Umbilical cord (tissue), 2 donors: Measurements from ENCODE around the gene PAPLN. TPM values are rescaled to one million over a fixed set of nuclear protein-coding genes. Genes with fewer than 3 reads are reported as not detected.

ENCODE experiments used
- DNase-seq: peaks from one replicate; pipeline ENCODE4 v3.0.0-alpha.2; 2015; ENCODE audit warnings: low spot score
- total RNA-seq: library from RNA; depleted of rRNA; stranded (reverse); fragments of >200 nt; gene quantifications from one replicate; pipeline ENCODE4 v1.2.3, GENCODE V29; 2014; ENCODE audit warnings: low replicate concordance; ENCODE audit not compliant: insufficient read depth

The PAPLN gene
- total RNA-seq, 1 donor from 2014 or later, result 5.1 TPM

- DNase-seq, result peak; percentile 93
These were observed 9.2 kb upstream of the PAPLN start for GRCh38 chr14:73227812-73228781.

DNA sequence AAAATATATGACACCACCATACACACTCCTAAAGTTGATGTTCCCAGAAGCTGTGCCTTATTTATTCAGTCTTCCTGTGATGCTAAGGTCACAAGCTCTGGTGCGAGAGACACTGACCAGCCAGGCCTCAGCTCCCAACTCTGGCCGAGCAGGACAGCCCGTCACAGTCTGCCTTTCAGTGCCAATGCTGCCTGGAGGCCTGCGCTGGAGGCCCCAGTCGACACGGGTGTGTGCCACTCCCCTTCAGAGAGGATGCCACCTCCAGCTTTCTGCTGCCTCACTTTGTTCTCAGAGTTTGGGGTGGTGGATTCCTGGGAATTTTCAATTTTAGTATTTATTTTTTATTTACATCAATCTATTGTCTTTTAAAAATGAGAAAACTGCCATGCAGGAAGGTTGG, 7.3 kb upstream of the PAPLN start:
- DNase-seq, result no peak

GRCh38 chr14:73231981-73232851, 5.1 kb upstream of the PAPLN start:
- peak; percentile 20 for DNase-seq

- DNase-seq, result no peak
These were observed 4.3 kb upstream of the PAPLN start for GRCh38 chr14:73232984-73233383.

DNA sequence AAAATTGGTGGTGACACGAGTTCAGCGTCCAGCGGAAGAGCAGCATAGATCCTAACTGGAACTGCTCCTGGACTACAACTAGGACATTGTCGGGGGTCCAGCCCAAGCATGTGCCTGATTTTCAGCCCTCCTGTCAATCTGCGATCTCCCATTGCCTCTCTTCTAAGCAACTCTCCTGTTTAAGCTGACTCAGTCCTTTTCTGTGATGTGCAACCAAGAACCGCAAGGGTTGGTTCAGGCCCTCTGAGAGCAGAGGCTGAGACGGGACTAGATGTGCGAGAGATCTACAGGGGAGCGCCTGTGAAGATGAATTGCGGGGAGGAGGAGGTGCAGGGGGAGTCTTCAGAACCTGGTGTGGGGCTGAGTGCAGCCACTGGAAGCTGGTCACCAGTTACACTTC, 3.7 kb upstream of the PAPLN start:
- no peak for DNase-seq

DNA sequence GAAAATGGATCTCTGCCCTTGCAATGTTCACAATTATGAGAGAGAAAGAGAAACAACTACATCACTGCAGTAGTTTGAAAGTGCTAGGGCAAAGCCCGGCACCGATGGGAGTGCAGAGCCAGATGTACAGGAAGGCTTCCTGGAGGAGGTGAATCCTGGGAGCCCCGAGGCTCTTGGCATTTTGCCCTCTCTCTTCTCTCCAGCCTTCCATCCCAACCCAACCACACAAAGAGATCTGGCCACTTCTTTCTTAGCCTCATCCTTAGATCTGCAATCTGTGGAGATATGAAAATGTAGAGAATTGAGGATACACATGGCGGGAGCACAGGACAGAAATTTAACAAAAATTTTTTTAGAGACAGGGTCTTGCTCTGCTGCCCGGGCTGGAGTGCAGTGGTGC, 3.3 kb upstream of the PAPLN start:
- no peak for DNase-seq

DNA sequence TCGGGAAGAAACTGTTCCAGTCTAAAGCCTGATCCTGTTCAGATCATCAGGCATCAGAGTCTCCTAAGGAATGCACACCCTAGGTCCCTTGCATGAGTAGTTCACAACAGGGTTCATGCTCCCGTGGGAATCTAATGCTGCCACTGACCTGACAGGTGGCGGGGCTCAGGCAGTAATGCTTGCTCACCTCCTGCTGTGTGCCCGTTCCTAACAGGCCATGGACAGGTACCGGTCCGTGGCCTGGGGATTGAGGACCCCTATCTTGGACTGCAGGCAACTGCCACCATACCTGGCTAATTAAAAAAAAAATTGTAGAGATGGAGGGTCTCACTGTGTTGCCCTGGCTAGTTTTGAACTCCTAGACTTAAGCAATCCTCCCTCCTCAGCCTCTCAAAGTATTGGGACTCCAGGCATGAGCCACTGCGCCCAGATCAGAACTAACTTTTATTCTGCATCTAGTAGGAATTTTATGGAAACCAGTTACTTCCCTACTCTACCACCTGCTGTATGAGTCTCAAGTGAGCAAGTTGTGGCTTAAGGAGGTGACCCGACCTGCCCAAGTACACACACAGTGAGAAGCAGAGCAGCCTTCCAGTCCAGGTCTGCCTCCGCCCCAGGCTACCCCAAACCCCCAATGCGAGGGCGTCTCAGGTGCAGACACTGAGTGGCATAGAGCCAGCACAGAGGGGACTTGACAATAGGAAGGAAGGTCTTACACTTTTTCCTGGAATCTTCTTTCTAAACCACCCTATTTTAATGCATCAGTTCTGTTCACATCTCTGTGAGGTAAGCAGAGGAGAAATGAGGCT, 2.5 kb upstream of the PAPLN start:
- no peak for DNase-seq

DNA sequence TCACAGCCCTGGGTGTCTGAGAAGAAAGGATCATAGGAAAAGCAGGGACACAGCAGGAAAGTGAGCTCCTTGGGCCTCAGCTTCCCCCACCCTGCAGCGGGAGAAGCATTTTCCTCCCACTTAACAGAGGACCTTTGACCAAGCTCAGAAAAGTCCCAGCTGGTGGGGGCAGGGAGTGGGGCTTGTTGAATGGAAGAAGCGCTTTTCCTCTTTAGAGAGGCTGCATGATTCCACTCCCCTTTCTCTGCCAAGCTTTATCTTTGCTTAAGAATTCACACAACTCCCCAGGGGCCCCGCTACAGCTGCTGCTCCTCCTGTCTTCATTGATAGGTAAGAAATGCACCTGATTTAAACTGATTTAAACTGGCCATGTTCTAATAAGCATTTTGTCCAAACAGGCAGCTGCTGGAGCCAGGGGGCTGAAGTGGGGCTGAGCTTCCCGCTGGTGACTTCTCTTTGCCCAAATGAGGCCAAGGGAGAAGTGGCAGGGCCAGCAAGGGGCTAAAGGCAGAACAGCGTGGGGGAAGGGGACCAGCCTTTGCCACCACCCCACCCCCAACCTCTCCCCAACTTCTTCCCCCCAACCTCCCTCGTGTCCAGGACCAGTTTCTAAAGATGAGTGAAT, 1.7 kb upstream of the PAPLN start:
- DNase-seq, result peak; percentile 69

- DNase-seq, result no peak
These were observed 1.1 kb upstream of the PAPLN start for GRCh38 chr14:73236157-73236556.

DNA sequence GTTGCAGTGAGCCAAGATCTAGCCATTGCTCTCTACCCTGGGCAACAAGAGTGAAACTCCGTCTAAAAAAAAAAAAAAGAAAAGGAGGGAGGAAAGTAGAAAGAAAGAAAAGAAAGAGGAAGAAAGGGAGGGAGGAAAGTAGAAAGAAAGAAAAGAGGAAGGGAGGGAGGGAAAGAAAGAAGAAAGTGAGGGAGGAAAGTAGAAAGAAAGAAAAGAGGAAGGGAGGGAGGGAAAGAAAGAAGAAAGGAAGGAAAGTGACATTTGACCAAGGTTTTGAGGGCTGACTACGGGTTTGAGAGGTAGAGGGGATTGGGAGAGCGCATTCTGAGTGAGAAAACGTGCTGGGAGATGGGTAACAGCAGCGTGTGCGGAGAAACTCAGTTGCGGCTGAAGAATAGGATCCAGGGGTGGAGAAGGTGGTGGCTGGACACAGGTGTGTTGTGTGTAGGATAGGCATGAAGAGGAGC, 521 bp upstream of the PAPLN start:
- DNase-seq, result no peak

- no peak for DNase-seq
These were observed 599 bp downstream of the PAPLN start for GRCh38 chr14:73237786-73238423.

- peak; percentile 6 for DNase-seq
These were observed 1.1 kb downstream of the PAPLN start for GRCh38 chr14:73238424-73238852.

GRCh38 chr14:73238941-73239340, 1.6 kb downstream of the PAPLN start:
- no peak for DNase-seq

- peak; percentile 44 for DNase-seq
These were observed 2.3 kb downstream of the PAPLN start for GRCh38 chr14:73239393-73240241.

DNA sequence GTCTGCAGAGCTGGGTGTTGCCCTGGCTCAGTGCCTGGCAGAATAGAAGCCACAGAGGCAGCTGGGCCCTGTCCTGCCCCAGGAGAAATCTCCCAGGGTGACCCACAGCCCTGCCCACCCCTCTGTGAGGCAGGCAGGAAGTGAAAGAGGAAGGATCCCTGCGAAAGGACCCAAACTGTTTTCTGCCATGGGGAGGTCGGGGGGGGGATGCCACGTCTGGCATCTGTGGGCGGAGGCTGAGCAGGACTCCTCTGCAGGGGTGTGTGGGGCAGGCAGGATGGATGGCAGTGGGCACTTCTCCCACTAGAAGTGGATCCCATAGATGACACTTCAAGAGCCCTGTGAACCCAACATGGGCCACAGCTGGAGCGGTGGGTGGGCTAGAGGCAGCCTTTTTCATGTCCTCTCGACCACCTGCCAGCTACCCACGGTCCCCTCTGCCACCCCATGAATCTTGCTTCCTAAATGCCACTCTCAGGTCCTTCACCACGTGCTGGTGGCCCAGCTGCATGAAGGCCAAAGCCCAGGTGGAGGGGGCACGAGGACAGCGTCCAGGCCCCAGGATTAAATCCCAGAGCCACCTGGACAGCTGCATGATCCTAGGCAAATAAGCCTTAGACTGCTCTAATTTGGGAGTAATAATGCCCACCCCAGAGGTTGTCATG, 3.6 kb downstream of the PAPLN start:
- DNase-seq, result no peak

GRCh38 chr14:73241481-73242165, 4.3 kb downstream of the PAPLN start:
- no peak for DNase-seq

DNA sequence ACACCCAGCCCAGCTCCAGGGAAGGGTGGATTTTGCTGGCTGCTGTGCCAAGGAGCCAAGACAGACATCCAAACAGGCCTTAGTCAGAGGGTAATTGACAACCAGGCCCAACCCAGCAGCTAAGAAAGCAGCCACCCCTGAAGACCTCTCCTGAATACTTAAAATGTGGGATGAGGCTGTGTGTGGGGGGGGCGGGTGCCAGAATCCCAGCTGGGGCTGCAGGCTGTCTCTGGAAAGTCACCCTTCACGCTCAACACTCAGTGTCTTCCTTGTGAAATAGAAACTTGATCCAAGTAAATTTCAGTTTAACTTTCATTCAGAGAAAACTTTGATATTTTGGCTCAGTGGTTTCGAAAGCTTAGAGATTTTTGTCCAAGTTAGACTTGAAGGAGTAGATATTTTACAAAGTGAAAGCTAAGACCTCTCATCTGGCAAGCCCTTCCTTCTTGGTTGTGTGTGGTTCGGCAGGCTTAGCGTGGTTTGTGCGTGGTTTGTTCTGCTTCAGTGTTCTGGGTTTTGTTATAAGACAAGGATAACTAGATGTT, 5.1 kb downstream of the PAPLN start:
- DNase-seq, result peak; percentile 29

DNA sequence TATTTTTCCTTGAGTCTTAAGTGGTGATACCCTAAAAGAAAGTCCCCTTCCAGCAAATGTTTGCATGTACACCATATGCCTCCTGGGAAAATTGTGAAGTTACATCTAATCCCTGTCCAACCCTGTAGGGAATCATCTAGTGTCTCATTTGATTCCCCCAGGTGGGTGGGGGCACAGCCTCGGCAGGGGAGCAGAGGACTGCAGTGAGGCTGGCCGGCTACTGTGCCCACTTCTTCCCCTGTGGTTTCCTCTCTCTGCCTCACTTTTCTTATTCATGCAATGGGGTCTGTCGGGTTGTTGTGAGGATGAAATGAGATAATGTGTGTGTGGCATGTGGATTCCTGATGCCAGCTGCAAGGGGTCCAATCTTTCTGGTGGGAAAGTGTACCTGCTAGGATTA, 6.0 kb downstream of the PAPLN start:
- no peak for DNase-seq
